ENCODE results near the gene COL4A2.

DNA sequence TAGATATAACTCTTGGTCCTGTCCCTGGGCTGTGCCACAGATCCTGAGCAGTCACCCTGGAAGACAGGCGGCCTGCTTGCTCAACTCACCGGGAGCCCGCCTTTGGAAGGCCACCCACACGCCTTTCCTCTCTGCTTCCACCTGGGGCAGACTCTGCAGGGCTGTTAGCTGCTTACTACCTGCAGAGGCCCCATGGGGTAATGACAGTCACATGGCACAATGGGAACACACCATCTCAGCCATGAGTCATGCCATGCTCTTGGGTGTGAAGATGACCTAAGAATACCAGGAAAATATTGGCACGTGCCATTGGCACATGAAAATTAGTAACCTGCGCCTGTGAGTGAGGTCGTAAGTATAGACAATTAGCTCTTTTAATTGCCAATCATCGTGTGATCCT lies 108.6 kb downstream of the COL4A2 start:
- TF ChIP-seq, protein P1, sequence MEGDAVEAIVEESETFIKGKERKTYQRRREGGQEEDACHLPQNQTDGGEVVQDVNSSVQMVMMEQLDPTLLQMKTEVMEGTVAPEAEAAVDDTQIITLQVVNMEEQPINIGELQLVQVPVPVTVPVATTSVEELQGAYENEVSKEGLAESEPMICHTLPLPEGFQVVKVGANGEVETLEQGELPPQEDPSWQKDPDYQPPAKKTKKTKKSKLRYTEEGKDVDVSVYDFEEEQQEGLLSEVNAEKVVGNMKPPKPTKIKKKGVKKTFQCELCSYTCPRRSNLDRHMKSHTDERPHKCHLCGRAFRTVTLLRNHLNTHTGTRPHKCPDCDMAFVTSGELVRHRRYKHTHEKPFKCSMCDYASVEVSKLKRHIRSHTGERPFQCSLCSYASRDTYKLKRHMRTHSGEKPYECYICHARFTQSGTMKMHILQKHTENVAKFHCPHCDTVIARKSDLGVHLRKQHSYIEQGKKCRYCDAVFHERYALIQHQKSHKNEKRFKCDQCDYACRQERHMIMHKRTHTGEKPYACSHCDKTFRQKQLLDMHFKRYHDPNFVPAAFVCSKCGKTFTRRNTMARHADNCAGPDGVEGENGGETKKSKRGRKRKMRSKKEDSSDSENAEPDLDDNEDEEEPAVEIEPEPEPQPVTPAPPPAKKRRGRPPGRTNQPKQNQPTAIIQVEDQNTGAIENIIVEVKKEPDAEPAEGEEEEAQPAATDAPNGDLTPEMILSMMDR (conservative IDR thresholded peaks at IDR 0.05; ENCODE audit: low read length) = no peak; the same call in 1 of the 2 replicates
- no peak for TF ChIP-seq EZH2phosphoT487 (IDR thresholded peaks at IDR 0.05; ENCODE audit: borderline replicate concordance)
